Sigmoid colon (tissue), 4 donors: ENCODE results near the gene SRP68.

Experiments used
- EP300 ChIP-seq, 4 donors: sonication (generic); formaldehyde crosslinking; IDR thresholded peaks; one replicate each; pipeline ENCODE4 v1.6.1; 2017; ENCODE audit warnings: antibody characterized with exemption in 4 of 4
- POLR2A ChIP-seq, 2 donors: fragments of 450-650 bp; IDR thresholded peaks; one replicate each; pipeline ENCODE4 v1.6.1; 2016; ENCODE audit warnings: antibody characterized with exemption in 2 of 2, mild to moderate bottlenecking in 2 of 2, moderate library complexity in 2 of 2
- POLR2AphosphoS5 ChIP-seq, 4 donors: sonication (generic); formaldehyde crosslinking; IDR thresholded peaks; one replicate each; pipeline ENCODE4 v1.6.1; 2017; ENCODE audit warnings: antibody characterized with exemption in 4 of 4
- TF ChIP-seq, protein P1 (sequence below), 4 experiments: fragments of 450-650 bp in 3 of 4; fragments of 200-600 bp in 1 of 4; IDR thresholded peaks; one replicate each; pipeline ENCODE4 v1.5.1; 2016 to 2019; ENCODE audit warnings: antibody characterized with exemption in 4 of 4, mild to moderate bottlenecking in 3 of 4, moderate library complexity in 2 of 4

DNA sequence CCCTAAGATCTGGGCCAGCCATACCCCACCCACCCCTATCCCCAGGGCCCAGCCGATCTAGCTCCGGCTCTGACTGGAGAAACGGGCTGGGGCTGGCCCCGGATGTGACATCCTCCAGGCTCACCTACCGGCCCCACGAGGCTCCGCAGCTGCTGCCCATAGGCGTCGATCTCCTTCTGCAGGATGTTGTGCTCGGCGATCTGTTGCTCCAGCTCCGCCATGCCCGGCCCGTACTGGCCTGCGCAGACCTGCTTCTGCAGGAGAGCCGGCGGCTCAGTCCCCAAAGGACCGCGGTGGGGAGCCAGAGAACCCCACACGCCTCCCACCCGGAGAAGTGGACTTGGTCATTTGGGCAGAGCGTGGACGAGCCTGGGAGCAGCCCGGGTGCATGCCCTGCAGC, 50.0 kb downstream of the SRP68 start:
- TF ChIP-seq POLR2AphosphoS5 (IDR thresholded peaks at IDR 0.05): no peak
- TF ChIP-seq, protein P1, sequence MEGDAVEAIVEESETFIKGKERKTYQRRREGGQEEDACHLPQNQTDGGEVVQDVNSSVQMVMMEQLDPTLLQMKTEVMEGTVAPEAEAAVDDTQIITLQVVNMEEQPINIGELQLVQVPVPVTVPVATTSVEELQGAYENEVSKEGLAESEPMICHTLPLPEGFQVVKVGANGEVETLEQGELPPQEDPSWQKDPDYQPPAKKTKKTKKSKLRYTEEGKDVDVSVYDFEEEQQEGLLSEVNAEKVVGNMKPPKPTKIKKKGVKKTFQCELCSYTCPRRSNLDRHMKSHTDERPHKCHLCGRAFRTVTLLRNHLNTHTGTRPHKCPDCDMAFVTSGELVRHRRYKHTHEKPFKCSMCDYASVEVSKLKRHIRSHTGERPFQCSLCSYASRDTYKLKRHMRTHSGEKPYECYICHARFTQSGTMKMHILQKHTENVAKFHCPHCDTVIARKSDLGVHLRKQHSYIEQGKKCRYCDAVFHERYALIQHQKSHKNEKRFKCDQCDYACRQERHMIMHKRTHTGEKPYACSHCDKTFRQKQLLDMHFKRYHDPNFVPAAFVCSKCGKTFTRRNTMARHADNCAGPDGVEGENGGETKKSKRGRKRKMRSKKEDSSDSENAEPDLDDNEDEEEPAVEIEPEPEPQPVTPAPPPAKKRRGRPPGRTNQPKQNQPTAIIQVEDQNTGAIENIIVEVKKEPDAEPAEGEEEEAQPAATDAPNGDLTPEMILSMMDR (IDR thresholded peaks at IDR 0.05): no peak
- no peak for TF ChIP-seq EP300 (IDR thresholded peaks at IDR 0.05)
- no peak for TF ChIP-seq POLR2A (IDR thresholded peaks at IDR 0.05)
